GM21786 (cell line): ENCODE measurements around the gene STXBP2.

Experiments
- ATAC-seq: cut with Tn5 transposase; IDR thresholded peaks from one replicate; pipeline ENCODE4 v1.9.1; 2021; ENCODE audit not compliant: unreplicated experiment

STXBP2 gene

GRCh38 chr19:7677669-7678311 lies 40.9 kb downstream of the STXBP2 start:
- no peak for ATAC-seq

DNA sequence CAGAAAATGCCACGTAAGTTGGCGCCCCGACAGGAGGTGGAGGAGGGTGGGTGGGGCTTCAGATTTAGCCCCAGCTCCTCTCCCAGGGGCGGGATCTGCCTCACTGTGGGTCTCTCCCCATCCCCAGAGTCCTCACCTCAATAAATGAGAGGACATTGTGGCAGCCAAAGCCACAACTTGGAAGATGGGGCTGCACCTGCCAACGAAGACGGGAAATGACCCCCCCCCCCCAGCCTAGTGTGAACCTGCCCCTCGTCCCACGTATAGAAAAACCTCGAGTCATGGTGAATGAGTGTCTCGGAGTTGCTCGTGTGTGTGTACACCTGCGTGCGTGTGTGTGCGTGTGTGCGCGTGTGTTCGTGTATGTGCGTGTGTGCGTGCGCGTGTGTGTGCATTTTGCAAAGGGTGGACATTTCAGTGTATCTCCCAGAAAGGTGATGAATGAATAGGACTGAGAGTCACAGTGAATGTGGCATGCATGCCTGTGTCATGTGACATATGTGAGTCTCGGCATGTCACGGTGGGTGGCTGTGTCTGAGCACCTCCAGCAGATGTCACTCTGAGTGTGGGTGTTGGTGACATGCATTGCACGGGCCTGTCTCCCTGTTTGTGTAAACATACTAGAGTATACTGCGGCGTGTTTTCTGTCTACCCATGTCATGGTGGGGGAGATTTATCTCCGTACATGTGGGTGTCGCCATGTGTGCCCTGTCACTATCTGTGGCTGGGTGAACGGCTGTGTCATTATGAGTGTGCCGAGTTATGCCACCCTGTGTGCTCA lies 42.3 kb downstream of the STXBP2 start:
- no peak for ATAC-seq

- no peak for ATAC-seq
Observed at GRCh38 chr19:7679771-7680605, 43.1 kb downstream of the STXBP2 start.

DNA sequence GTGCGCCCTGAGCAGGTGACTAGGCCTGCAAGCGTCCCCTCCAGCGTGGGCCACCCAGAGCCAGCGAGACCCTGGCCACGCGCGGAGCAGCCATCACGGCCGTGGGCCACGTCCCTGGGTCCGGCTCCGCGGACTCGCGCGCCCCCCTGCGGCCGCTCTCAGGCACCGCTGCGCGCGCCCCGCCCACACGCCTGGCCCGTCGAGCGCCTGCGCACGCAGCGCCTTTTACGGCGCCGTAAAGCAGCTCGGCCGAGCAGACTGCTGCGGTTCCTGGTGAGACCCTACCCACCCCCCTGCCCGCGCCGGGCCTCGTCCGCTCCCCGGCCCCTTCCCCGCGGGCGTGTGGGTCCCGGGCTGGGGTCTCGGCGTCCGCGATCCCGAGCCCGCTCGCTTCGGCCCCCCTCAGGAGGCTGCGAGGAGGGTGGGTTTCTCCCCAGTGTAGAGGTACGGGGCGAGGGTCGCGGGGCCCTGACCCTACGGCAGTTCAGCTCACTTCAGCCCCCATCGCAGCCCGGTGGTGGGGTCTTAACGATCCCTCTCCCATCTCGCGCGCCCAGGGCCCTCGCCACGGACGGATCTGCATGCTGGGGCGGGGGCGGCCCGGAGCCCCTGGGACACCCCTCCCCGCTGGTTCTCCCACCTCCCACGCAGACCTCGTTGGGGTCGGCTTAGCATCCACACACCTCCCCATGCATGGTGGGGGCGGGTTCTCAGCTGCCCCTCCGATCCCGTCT lies 43.9 kb downstream of the STXBP2 start, which contains the start of gene TRAPPC5:
TSS of gene TRAPPC5 (plus strand) at position 228 of the 734 bp plus-strand sequence. CDS start 1,421 bp downstream, outside the sequence.
- ATAC-seq = peak; percentile 37

GRCh38 chr19:7681340-7682174 lies 44.6 kb downstream of the STXBP2 start:
- ATAC-seq = peak; percentile 35

- no peak for ATAC-seq
Observed at GRCh38 chr19:7682175-7682855, 45.4 kb downstream of the STXBP2 start.

GRCh38 chr19:7685546-7686445 lies 48.9 kb downstream of the STXBP2 start:
- no peak for ATAC-seq

DNA sequence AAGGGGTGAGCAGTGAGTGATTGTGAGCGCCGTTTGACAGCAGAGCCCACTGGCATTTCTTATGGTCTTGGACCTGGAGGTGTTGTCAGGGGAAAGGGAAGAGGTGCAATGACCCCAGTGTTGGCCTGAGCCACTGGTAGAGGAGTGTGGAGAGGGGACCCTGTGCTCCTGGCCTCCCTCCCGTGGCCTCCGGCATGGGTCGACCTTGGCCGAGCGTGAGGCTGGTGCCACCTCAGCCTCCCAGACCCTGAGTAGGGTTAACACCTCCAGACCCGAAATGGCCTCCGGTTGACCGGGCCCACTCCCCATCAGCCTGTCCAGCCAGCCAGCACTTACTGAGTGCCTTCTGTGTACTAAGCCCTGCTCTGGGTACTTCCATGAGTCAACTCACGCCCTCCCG lies 50.3 kb downstream of the STXBP2 start:
- no peak for ATAC-seq

DNA sequence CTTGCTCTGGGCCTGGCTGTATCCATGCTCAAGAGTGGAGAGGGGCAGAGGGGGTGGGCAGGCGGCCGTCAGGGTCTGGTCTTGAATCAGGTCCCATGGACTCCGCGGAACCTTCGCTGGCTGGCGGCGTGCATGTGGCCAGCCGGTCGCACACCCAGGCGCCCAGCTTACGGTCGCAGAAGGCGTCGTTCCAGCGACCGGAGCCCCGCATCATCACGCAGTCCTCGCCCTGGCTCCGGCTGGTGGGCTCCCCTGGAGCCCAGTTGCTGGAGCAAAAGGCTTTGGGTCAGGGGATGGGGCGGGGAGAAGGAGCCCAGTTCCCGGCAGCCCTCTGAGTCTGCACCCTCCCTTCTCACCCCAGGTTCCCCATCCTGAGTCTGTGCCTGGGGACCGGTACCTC lies 52.3 kb downstream of the STXBP2 start:
- ATAC-seq = no peak

DNA sequence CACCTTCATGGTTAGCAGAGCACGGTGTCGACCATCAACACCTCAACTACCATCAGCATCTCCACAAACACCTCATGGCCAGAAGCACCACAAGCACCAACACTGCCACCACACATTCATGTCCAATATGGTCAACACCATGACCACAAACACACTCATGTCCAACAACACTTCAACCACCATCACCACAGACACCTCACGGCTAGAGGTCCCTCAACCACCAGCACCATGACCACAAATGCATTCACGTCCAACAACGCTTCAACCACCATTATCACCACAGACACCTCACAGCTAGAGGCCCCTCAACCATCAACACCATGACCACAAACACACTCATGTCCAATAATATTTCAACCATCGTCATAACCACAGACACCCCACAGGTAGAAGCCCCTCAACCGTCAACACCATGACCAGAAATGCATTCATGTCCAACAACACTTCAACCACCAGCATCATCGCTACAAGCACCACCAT lies 53.9 kb downstream of the STXBP2 start:
- no peak for ATAC-seq

DNA sequence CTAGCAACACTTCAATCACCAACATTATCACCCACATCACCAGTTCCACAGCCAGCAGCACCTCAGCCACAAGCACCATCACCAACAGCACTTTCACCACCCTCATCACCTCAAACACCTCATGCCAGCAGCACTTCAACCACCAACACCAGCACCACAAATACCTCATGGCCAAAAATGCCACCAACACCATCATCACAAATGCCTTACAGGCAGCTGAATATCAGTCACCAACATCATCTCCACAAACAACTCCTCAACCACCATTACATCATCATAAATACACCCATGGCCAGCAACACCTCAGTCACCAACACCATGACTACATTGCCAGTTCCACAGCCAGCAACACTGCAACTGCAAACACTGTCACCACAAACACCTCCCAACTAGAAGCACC lies 54.6 kb downstream of the STXBP2 start:
- no peak for ATAC-seq

DNA sequence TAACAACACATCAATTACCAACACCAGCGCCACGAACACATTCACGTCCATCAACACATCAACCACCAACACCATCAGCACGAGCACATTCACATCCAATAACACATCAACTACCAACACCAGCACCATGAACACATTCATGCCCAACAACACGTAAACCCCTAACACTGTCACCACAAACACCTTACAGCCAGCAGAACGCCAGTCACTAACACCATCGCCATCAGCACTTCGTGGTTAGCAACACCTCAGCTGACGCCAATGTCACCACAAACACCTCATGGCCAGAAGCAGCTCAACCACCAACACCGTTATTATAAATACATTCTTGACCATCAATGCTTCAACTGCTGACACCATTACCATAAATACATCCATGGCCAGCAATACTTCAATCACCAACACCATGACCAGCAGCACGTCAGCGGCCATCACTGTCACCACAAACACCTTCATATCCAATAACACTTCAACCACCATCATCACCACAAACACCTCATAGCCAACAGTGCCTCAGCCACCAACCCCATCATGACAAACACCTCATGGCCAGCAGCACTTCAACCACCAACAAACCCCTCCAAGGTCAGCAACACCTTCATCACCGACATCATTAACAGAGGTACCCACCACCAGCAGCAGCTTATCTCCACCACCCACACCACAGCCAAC lies 55.6 kb downstream of the STXBP2 start:
- ATAC-seq = no peak

DNA sequence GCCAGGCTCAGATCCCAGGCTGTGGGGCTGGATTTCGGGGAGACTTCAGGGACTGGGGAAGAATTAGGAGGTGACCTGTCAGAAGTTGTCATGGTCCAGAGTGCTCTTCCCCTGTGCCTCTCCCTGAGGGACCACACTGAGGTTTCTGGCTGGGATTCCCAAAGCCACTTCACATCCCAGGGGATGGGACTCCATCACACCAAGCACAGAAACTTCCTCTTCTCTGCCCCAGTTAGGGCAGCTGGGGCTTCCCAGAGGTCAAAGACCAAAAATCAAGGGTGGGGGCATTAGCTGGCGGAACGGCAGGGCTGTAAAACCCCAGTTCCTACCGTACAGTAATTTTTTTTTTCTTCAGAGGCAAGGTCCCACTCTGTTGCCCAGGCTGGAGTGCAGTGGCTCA lies 57.6 kb downstream of the STXBP2 start:
- no peak for ATAC-seq
